Fibroblast of lung (primary cell): Measurements from ENCODE around the gene CCDC154. TPM values are rescaled to one million over a fixed set of nuclear protein-coding genes. Genes with fewer than 3 reads are reported as not detected.

Experiments
- DNase-seq, 2 donors: peaks; one replicate each; pipeline versions ENCODE4 v3.0.0 to v3.0.0-alpha.2; 2010; ENCODE audit warnings: low read depth in 2 of 2
- H2AFZ ChIP-seq: 2 replicates; pipeline ENCODE4 v1.5.1; 2012; ENCODE audit warnings: low read length, control low read depth, inconsistent platforms
- H3K27ac ChIP-seq: 2 replicates; pipeline ENCODE4 v1.5.1; 2011; ENCODE audit warnings: low read length, control low read depth; ENCODE audit not compliant: insufficient read depth
- H3K27me3 ChIP-seq: 2 replicates; pipeline ENCODE4 v1.5.1; 2011; ENCODE audit warnings: mild to moderate bottlenecking, low read length; ENCODE audit not compliant: control insufficient read depth, insufficient read depth
- H3K36me3 ChIP-seq: 2 replicates; pipeline ENCODE4 v1.5.1; 2011; ENCODE audit warnings: low read length; ENCODE audit not compliant: control insufficient read depth, insufficient read depth
- H3K4me1 ChIP-seq: 2 replicates; pipeline ENCODE4 v1.5.1; 2011; ENCODE audit warnings: low read length; ENCODE audit not compliant: control insufficient read depth, insufficient read depth; ENCODE audit errors: extremely low read depth
- H3K4me2 ChIP-seq: 2 replicates; pipeline ENCODE4 v1.5.1; 2011; ENCODE audit warnings: low read length, control low read depth; ENCODE audit not compliant: insufficient read depth; ENCODE audit errors: extremely low read depth
- H3K4me3 ChIP-seq, 4 experiments: fragments of 200-600 bp in 1 of 4; sonication (generic) in 1 of 4; replicated peaks in 1 of 4; 2 replicates each; pipeline ENCODE4 v1.5.1; 2011 to 2016; ENCODE audit warnings: low read length in 4 of 4, low read depth in 3 of 4, mild to moderate bottlenecking in 3 of 4, control low read depth in 2 of 4, inconsistent platforms in 1 of 4, mixed read lengths in 1 of 4; ENCODE audit not compliant: insufficient read depth in 1 of 4; ENCODE audit errors: control extremely low read depth in 1 of 4
- H3K79me2 ChIP-seq: 2 replicates; pipeline ENCODE4 v1.5.1; 2012; ENCODE audit warnings: mild to moderate bottlenecking, low read length, inconsistent platforms; ENCODE audit not compliant: control insufficient read depth, insufficient read depth
- H3K9ac ChIP-seq: 2 replicates; pipeline ENCODE4 v1.5.1; 2011; ENCODE audit warnings: mild to moderate bottlenecking, low read length, control low read depth; ENCODE audit not compliant: insufficient read depth
- H3K9me3 ChIP-seq: 2 replicates; pipeline ENCODE4 v1.5.1; 2012; ENCODE audit warnings: low read depth, low read length; ENCODE audit not compliant: control insufficient read depth, insufficient read depth
- H4K20me1 ChIP-seq: 2 replicates; pipeline ENCODE4 v1.5.1; 2011; ENCODE audit warnings: low read length; ENCODE audit not compliant: control insufficient read depth, insufficient read depth; ENCODE audit errors: extremely low read depth
- EZH2 ChIP-seq: IDR thresholded peaks from 2 replicates; pipeline ENCODE4 v1.5.1; 2012; ENCODE audit warnings: low read length, control low read depth, mild to moderate bottlenecking; ENCODE audit errors: missing control alignments
- polyA plus RNA-seq, 2 donors: library from polyadenylated mRNA; depleted of rRNA in 1 of 2; stranded (reverse) in 1 of 2; unstranded in 1 of 2; fragments of >200 nt; gene quantifications; 2 replicates each; pipeline ENCODE4 v1.2.1, GENCODE V29; 2011 to 2012; ENCODE audit warnings: missing spikeins in 1 of 2
- total RNA-seq: library from RNA; depleted of rRNA; stranded (reverse); fragments of >200 nt; gene quantifications from 2 replicates; pipeline ENCODE4 v1.2.1, GENCODE V29; 2014
- TF ChIP-seq, protein P1 (sequence below), 2 donors: IDR thresholded peaks in 1 of 2; conservative IDR thresholded peaks in 1 of 2; 1 replicate in 1 of 2; 2 replicates in 1 of 2; pipeline ENCODE4 v1.5.1; 2011 to 2012; ENCODE audit warnings: low read length in 2 of 2, control low read depth in 1 of 2, inconsistent platforms in 1 of 2, low read depth in 1 of 2, mild to moderate bottlenecking in 1 of 2

The CCDC154 gene
- total and polyA plus RNA-seq, 2 donors (not counting 1 experiment from before 2014, with no cell fraction given): 0.02 to 0.50 TPM

- Histone ChIP-seq H3K27me3 (no peaks in the 10 kb centered on the region), H3K4me1 (no peaks in the 10 kb centered on the region), H3K36me3 (peaks cover 10% of the 10 kb centered on the region), H2AFZ (no peak overlapping the region), H3K9ac (no peak overlapping the region), H3K27ac (no peak overlapping the region), H3K79me2 (no peaks in the 10 kb centered on the region), H4K20me1 (no peaks in the 10 kb centered on the region), H3K9me3 (no peaks in the 10 kb centered on the region), H3K4me3 (no peak overlapping the region), H3K4me2 (no peak overlapping the region)
- TF ChIP-seq, protein P1, sequence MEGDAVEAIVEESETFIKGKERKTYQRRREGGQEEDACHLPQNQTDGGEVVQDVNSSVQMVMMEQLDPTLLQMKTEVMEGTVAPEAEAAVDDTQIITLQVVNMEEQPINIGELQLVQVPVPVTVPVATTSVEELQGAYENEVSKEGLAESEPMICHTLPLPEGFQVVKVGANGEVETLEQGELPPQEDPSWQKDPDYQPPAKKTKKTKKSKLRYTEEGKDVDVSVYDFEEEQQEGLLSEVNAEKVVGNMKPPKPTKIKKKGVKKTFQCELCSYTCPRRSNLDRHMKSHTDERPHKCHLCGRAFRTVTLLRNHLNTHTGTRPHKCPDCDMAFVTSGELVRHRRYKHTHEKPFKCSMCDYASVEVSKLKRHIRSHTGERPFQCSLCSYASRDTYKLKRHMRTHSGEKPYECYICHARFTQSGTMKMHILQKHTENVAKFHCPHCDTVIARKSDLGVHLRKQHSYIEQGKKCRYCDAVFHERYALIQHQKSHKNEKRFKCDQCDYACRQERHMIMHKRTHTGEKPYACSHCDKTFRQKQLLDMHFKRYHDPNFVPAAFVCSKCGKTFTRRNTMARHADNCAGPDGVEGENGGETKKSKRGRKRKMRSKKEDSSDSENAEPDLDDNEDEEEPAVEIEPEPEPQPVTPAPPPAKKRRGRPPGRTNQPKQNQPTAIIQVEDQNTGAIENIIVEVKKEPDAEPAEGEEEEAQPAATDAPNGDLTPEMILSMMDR (conservative IDR thresholded peaks at IDR 0.05 in 1 of 2, IDR thresholded peaks at IDR 0.05 in 1 of 2; ENCODE audit: low read depth in 1 of 2, low read length in 2 of 2): no peak
- DNase-seq: no peak
These were observed 16.3 kb upstream of the CCDC154 start for GRCh38 chr16:1460602-1461138.

GRCh38 chr16:1459967-1460366 is 15.6 kb upstream of the CCDC154 start:
- no peak overlapping the region for H2AFZ ChIP-seq
- H3K4me1 ChIP-seq: no peaks in the 10 kb centered on the region
- H4K20me1 ChIP-seq: no peaks in the 10 kb centered on the region
- no peak overlapping the region for H3K4me2 ChIP-seq
- H3K27me3 ChIP-seq: no peaks in the 10 kb centered on the region
- no peak for DNase-seq
- no peaks in the 10 kb centered on the region for H3K9me3 ChIP-seq
- no peak overlapping the region for H3K4me3 ChIP-seq
- TF ChIP-seq EZH2: no peak
- TF ChIP-seq, protein P1 (conservative IDR thresholded peaks at IDR 0.05 in 1 of 2, IDR thresholded peaks at IDR 0.05 in 1 of 2; ENCODE audit: low read depth in 1 of 2, low read length in 2 of 2): no peak
- H3K27ac ChIP-seq: no peak overlapping the region
- H3K9ac ChIP-seq: no peak overlapping the region
- no peaks in the 10 kb centered on the region for H3K79me2 ChIP-seq
- peaks cover 15% of the 10 kb centered on the region for H3K36me3 ChIP-seq

DNA sequence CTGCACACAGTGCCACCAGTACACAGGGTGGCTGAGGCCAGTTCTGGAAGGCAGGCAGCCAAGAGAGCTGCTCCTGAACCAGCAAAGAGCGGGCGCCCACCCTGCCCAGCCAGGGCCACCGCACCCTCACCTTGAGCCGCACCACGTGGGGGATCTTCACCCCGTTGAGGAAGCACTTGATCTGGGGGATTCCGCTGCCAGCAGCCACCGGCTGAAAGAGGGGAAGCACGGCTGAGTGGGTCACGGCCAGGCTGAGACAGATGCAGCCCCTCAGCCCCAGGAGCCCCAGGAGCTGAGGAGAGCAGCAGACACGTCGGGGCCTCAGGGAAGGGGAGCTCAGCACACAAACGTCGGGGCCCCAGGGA is 14.6 kb upstream of the CCDC154 start:
- no peak overlapping the region for H3K4me3 ChIP-seq
- no peaks in the 10 kb centered on the region for H4K20me1 ChIP-seq
- no peak overlapping the region for H3K27ac ChIP-seq
- TF ChIP-seq EZH2: no peak
- TF ChIP-seq, protein P1 (conservative IDR thresholded peaks at IDR 0.05 in 1 of 2, IDR thresholded peaks at IDR 0.05 in 1 of 2; ENCODE audit: low read depth in 1 of 2, low read length in 2 of 2): no peak
- DNase-seq: no peak
- H2AFZ ChIP-seq: no peak overlapping the region
- no peaks in the 10 kb centered on the region for H3K4me1 ChIP-seq
- peaks cover 15% of the 10 kb centered on the region for H3K36me3 ChIP-seq
- no peaks in the 10 kb centered on the region for H3K27me3 ChIP-seq
- H3K9ac ChIP-seq: no peak overlapping the region
- H3K9me3 ChIP-seq: no peaks in the 10 kb centered on the region
- H3K79me2 ChIP-seq: no peaks in the 10 kb centered on the region
- H3K4me2 ChIP-seq: no peak overlapping the region
